HG03558 (cell line): ENCODE results near the gene TMPRSS11A.

Source experiments
- ATAC-seq: cut with Tn5 transposase; IDR thresholded peaks from one replicate; pipeline ENCODE4 v1.9.1; 2021; ENCODE audit warnings: moderate number of reproducible peaks; ENCODE audit not compliant: unreplicated experiment; ENCODE audit errors: extremely low read depth

Gene TMPRSS11A

DNA sequence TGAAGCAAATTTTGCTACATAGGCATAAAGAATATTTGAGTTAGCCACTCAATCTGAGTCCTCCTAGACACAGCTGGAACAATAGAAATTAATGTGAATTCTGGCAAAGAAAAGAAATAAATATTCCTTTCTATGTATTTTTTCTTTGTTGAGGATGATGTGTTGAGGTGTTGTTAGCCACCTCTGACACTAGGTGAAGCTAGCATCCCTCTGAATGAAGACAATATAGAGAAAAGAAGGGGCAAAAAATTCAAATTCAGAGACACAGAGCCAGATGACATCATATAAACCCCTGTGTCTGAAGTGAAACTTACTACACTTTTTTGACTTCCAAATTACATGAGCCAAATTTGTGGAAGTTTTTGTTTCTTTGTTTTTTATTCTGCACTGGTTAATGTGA is 44.9 kb downstream of the TMPRSS11A start:
- no peak for ATAC-seq

DNA sequence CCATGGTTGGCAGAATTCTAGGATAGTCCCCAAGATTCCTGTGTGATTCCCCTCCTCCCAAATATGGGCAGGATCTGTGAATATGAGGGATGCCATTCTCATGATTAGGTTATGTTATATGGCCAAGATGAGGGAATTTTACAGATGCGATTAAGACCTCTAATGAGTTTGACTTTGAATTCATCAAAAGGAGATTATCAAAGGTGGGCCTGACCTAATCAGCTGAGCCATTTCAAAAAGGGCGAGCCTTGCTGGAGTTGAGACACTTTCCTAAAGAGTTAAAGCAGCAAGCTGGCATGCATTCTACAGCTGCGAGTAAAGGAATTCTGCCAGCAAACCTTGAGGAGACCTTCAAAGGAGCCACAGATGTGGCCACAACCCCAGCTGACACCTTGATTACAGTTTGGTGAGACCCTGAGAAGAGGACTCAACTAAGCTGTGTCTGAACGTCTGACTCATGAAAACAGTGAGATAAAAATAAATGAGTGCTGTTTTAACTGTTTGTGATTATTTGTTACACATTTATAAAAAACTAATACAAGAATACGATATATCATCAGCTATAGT is 47.8 kb downstream of the TMPRSS11A start:
- no peak for ATAC-seq

DNA sequence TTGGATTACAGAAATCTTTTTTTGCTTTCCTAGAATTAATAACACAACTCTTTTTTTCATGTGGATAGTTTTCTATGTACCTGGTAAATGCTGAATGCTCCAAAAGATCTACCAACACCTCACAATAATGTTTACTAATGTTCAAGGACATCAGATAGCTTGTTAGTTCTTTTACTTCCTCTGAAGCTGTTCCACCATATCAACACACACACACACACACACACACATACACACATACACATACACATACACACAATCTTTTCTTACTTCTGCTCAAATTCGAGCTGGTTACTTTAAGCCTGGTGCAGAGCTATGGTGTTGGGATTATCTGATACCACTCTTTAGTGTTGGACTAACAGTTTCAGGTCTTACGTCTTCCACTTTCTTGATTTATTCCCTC is 51.2 kb downstream of the TMPRSS11A start:
- ATAC-seq, result no peak

DNA sequence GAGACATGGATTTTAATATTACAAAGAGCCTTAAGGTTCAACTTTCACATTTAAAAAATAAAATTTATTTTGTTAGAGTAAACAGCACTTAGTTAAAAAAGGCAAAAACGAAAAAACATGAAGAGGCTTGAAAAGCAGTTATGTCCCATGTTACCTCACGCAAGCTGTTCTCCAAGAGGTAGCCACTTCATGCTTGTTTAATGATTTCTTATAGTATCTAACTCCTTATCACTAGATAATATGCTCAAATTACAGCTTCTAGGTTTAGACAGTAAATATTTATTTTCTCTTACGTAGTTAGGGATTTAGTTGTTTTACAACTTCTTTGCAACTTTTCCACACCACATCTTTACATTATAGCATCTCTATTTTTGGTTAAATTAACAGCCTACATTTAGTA is 51.7 kb downstream of the TMPRSS11A start:
- ATAC-seq, result no peak

DNA sequence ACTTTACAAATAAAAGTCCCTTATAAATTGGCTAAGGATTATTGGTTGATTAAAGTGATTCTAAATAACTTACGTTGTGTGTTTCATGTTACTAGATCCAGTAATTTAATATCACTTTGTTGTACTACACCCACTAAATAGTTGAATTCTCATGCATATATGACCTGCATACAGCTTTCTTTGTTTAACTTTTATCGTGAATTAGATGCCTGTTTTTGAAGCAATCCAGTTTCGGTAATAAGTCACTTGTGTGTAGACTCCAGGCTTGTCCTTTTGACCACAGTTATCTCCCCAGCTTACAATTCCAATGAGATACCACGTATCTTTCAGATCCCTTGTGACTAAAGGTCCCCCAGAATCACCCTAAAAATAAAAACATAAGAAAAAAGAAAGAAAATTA is 52.2 kb downstream of the TMPRSS11A start:
- no peak for ATAC-seq

DNA sequence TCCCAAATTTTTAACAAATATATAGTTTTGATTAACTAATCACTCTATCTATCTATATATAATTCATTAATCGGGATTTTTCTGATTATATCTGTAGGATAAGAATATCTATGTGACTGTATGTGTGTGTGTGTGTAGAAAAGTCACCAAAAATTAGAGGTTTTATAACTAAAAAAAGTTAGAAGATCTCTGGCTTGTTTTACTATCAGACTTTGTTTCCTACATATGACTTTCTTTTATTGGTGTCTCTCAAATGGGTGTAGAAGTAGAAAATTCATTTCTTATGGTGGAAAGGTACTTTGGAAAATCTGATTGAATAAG is 52.7 kb downstream of the TMPRSS11A start:
- ATAC-seq, result no peak

DNA sequence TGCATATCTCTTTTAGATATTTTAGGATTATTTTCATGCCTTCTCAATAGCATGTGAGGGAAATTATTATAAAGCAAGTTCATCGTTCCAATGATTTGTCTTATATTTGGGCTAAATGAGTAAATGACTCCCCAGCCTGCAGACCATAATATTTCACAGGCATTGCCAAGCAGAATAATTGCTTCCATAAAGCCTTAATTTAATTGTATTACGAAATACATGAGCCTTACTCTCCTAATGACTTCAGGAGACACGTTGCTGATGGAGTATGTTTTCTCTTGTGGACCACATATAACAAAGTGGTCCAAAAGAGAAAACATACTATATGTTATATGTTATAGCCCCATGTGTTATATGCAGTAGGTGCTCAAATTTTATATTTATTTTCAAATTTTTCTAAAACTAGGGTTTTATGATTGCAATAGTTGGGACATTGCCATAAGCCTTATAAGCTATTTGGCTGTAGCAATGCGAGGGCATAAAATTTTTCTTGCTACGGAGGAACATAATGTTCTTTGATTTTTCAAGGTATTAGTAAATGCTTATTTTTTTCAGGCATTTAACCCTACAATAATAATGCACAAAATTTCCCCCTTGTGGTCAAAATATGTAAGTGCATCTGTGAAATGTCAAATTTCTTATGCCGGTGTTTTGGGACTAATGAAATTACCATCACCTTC is 53.2 kb downstream of the TMPRSS11A start:
- no peak for ATAC-seq

DNA sequence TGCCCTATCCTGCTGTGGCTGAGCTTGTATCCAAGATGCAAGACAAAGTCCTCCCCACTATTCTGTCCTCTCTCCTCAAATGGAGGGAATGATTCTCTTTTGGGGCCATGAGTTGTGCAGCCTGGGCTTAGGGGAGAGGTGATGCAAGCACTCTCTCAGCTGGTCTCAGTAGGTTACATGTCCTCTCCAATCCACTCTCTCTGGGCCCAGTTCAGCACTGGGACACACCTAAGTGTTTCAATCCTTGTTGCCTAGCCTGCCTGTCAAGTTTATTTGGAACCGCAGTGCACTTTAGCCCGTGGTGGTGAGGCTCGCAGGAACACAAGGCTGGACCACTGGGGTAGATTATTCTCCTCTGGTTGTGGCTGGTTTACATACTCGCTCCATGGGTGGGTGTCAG is 55.6 kb downstream of the TMPRSS11A start:
- ATAC-seq, result no peak

DNA sequence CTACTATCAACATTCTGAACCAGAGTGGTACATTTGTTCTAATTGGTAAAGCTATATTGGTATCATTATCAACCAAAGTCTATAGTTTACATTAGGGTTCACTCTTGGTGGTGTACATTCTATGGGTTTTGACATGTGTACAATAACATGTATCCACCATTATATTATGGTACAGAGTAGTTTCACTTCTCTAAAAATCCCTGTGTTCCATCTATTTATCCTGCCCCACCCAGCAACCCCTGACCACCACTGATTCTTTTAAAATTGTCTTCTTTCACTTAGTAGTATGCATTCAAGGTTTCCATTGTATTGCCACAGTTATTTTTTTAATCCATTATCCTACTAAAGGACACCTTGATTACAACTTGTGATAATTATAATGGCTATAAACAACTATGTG is 64.2 kb downstream of the TMPRSS11A start:
- no peak for ATAC-seq

DNA sequence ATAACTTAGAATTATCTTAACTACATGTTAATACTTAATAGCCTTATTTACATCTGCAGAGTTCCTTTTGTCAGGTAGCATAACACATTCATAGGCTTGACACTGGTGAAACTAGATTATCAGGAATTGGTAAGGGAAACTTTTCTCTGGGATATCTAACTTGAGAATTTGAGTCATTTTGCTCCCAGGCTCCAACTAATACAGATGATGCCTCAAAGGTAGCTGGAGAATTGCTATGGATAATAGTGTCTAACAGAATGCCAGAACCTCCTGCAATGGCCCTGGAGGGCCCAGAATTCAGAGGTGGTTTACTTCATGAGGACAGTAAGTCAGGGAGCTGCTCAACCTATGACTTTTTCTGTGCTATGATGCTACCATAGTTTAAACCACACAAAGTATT is 65.6 kb downstream of the TMPRSS11A start:
- no peak for ATAC-seq

DNA sequence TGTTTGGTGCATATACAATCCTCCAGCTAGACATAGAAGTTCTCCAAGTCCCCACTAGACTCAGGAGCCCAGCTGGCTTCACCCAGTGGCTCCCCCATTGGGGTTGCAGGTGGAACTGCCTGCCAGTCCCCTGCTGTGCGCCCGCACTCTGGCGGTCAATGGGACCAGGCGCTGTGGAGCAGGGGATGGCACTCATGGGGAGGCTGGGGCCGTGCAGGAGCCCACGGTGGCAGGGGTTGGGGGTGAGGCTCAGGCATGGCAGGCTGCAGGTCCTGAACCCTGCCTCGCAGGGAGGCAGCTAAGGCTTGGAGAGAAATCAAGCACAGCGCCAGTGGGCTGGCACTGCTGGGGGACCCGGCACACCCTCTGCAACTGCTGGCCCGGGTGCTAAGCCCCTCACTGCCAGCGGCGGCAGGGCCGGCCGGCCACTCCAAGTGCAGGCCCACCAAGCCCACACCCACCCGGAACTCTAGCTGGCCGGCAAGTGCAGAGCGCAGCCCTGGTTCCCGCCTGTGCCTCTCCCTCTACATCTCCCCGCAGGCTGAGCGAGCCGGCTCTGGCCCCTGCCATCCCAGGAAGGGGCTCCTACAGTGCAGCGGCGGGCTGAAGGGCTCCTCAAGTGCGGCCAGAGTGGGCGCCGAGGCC is 66.8 kb downstream of the TMPRSS11A start:
- ATAC-seq, result no peak

DNA sequence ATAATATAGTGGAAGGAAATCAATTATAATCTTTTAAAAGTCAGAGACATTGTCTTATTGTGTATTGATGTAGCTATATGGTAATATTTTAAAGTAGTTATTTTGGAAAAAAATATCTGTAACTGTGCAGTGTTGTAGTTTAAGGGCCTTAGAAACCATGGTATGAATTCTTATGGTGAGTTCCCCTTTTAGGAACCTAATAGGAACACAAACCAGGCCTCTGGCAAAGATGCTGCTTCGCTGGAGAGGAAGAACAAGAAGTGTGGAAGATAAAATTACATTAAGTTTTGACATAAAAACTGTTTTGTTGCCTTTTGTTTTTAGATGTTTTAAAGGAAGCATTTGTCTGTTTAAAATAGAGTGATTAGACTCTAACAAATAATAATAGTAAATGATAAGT is 68.6 kb downstream of the TMPRSS11A start:
- no peak for ATAC-seq

DNA sequence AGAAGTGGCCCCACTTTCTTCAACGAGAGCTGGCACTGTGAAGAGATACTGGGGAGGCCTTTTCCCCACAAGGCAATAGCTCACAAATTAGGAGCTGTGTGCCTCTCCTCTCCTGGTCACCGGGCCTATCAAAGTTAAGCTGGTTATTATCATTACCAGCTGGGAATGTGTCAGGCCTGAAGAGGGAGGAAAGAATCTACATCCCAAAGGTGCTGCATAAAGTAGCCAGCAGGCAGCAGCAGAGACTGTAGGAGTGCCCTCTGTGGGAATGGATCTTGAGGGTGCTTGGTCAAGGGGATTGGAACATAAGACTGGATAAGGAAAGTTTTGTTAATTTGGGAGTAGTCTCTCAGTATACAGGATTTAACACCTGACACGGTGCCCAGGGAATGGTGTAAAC is 70.4 kb downstream of the TMPRSS11A start:
- ATAC-seq, result no peak

DNA sequence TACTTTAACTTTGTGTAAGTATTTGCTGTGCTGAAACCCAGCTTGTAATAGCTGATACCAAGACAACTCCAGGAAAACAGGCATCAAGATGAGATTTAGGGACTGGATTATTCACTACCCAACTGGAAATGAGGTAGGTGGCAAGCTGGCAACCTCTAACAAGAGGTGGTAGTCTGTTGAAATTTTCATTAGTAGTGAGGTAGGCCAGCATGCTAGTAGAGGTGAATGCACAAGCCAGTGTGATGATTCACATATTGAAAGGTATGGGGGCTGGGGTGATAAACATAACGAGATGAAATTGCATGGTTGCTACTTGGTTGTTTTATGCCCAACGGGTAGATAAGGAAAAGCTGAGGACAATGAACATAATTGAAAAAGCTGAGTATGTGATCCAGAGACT is 71.0 kb downstream of the TMPRSS11A start:
- no peak for ATAC-seq

DNA sequence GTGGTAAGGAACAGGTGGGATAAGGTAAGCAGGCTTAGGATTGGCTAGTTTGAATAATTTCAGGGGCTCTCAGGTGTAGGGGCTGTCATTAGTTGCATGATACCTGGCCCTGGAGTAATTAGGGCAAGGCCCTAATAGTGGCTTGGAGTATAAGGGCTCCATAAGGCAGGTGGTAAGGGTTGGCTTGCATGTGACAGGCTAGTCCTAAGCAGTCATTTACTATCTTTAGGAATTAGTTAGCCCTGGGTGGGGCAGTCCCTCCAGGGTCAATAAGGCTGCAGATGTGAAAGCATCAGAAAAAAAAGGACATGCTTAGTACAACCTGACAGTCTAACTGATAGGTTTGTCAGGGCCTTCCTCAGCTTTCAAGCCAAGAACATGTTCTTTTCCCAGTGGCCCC is 71.6 kb downstream of the TMPRSS11A start:
- no peak for ATAC-seq

DNA sequence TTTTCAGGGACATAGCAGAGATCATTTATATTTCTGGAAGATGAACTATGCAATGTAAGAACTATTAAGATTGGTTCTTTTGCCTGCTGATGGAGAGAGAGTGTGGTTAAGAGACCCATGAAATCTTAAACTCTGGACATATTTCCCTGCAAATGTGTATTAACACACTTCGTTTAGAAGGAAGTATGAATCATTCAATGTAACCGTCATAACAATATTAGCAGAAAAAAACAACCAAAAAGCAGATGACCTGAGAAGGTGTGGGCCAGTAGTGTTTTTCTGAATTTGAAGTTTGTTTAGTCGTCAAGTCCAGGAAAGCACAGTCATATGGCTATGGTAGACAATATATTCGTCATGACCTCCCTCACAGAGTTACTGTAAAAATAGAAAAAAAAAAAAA is 77.0 kb downstream of the TMPRSS11A start:
- no peak for ATAC-seq

DNA sequence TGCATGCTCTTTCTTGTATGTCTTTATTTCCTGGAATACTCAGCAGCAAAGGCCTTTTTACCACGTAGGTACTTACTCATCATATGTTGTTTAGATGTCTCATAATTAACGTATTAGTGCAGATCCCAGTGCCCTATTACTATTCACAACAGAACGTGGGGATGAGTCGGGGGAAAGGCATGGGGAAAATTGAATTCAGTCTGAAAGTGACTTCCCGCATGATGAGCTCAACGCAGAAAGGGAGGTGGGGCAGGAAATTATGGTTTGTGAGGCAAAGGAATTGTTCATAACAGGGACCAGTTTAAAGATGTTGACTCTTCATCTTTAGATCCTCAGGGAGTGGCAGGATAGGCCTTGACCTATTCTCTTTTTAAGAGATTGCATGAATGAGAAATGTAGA is 77.5 kb downstream of the TMPRSS11A start:
- no peak for ATAC-seq

DNA sequence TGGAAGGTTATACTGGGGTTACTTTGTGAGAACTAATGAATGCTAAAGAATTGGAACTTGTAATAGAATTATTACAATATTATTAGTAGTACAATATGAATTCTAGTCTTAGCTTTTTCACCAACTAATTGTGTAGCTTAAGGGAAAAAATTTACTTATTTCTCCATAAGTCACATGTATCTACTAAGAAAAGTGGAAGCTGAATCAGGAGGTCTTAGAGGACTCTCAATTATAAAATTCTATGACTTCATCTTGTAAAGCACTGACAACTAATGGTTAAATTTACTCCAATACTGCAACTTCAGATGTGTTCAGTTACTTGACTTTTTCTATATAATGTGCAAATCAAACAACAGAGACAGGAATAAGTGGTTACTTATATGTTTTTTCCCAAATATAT is 78.6 kb downstream of the TMPRSS11A start:
- ATAC-seq, result no peak

DNA sequence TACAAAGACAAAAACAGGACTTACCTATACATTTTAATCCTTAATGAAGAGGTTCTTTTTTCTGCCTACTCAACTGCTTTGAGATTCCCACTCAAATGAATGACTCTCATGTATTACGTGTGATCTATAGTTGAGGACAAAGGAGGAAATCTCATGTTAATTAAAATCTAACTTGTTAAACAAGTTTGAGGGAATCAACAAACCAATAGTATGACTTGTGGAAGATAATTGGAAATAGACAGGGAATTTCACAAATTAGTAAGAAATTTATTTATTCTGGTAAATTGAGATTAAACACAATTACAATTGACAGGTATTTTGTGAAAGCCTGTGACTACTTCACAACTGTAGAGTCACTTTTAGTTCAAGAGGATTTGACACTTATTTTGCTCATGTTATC is 79.4 kb downstream of the TMPRSS11A start, which contains the start of gene TMPRSS11D:
TMPRSS11D (minus strand) TSS at position 101 of the 400 bp plus-strand sequence; CDS start at position 32, 69 bp downstream.
- ATAC-seq, result no peak

DNA sequence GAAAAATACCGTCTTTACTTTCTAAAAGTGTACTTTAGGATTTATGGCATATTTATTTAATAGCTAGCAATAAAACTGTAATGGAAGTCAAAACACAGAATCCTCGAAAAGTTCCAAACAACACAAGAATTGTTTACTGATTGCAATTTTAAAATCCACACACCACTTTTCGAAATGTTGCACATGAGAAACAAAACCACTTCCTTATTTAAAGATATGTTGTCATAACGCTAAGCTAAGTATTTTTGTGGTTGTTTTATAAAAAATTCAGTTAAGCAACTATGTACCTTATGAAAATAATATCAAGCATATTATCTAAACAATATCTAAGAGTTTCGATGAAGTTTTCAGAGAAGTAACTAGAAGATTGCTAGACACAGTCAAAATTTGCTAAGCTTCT is 79.8 kb downstream of the TMPRSS11A start:
- ATAC-seq, result no peak

DNA sequence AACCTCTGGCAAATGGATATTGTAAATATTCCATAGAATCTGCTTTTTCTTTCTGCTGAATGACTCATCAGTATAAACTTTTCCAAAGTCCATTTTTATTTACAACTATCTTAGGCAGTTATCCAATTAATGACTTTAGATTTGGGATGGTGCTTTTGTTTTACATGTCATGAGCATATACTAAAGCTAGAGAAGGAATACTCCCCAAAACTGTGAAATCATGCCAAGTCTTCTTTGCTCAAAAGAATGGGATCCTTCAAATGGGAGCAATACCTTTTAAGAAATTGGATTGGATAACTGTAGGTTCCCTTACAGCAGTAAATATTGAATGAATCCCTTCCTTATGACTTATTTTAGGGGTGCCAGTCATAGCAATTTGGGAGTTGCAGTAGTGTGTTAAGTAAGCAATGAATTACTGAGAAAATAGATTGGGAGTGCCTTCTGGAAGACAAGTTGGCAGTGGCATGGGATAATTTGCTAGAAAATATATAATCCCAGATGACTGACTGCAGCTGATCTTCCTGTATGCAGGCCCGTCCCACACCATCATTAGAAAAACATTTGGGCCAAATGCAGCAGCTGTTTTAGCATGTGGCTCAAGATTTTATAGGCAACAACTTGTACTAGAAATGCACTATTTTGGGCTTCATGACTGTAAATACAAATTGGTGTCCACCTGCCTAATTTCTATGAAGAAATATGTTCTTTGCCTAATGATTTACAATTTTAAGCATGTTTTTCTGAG is 82.3 kb downstream of the TMPRSS11A start:
- ATAC-seq, result no peak
